ENCODE data around the gene MYH10.

The MYH10 gene

DNA sequence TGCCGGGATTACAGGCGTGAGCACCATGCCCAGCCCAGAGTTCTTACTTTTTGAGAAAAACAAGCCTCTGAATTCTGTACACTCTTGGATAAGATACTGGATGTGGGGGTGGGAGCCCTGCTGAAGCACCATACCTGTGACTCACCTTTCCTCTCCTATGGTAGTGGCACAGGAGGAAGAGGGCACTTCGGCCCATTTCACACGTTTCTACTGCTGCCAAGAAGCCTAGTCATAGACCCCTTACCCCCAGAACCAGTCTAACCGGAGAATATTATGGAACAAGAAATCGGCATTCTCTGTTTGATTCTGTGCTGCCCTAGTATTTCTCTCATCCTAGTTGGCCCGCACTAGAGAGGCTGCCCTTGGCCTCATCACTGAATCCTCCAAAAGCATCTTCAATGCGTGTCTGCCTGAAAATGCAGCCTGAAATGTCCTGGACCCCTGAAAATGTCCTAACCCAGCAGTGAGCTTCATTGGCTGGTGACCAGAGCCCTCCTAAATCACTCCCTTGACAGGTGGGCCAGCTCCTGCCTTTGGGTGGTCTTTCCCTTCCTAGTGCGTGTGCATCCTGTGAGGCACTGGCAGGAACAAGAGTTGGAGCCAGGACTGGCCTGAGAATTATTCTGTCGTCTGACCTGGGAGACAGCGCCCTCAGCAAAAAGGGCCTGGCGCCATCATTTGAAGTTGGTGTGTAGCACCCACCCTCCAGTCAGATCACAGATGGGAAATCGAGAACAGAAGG lies 156.9 kb downstream of the MYH10 start:
- no peak for DNase-seq (ENCODE audit: low spot score)

DNA sequence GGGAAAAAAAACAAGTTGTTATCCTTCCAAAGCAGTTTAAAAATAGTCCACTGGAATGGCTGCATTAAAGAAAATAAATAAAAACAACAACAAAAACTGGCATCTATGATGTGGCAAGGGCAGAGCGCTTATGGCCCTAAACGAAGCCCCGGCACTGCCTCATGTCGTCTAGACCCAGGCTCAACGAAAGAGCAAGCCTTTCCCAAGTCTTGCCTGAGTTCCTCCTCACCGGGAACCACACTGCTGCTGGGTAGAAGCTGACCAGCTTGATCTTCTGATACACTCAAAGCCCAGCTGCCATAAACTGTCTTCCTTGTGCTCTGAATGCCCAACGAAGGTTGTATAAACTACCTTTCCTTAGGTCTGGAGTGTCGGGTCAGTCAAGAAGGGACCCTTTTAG lies 157.9 kb downstream of the MYH10 start:
- DNase-seq (ENCODE audit: low spot score): no peak

DNA sequence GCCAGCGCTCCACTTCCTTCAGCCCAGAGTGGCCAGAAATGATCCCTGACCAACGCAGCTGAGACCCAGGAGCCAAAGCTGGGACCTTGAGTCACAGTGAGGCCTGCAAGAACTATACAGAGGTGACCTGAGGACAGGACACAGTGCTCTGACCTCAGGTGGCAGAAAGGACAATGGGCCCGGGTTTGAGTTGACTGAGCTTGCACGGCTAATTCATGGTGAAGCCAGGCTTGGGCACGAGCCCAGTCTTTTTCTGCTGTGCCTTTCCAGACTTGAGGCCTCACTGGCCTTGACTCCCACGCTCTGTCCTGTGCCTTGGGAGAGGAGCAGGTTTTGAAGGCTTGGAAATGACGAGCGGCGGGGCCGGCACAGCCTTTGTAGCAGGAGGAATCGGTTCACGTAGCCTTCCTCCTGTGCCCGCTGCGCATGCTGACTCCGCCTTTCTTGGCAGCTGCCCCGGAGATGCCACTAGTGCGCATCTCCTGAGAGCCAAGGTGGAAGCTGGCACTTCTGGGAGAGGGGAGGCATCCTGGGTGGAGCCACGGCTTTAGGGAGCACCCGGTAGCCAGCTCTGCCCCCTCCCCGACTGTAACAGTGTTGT lies 160.0 kb downstream of the MYH10 start:
- no peak for DNase-seq (ENCODE audit: low spot score)

- DNase-seq (ENCODE audit: low spot score): no peak
These were observed 160.6 kb downstream of the MYH10 start for GRCh38 chr17:8469964-8470363.

DNA sequence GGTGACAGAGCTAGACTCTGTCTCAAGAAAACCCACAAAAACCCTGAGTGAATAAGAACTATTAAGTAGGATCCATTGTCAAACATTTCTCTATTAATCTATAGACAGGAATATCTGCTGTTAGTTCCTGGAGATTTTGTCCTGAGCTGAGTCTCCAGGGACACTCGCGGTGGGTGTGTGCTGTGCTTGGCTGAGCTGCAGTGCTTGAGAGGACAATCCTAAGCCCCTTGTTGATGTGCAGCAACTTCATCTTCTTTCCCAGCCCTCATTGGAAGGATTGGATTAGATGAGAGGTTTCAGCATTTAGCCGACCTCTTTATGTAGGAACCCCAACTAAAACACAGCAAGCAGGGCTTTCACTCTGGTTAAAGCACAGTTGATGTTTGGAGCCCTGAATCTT lies 161.5 kb downstream of the MYH10 start:
- no peak for DNase-seq (ENCODE audit: low spot score)

DNA sequence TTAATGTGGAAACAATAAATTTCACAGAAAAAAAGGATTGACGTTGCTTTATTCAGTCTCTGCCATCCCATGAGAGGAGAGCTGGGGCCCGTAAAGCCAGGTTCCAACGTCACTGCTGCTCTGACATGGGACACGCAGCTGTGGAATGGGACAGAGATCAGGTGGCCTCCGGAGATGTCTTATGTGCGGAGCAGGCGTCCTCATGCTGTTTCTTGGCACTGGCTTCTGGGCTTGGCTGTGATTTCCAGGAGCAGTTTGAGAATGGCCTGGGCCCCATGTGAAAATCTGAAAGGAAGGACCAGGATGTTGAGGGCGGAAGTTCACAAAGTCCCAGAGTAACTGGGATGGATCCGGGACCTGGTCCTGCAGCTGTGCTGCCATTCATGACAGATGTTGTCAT lies 162.4 kb downstream of the MYH10 start:
- DNase-seq (ENCODE audit: low spot score): no peak

DNA sequence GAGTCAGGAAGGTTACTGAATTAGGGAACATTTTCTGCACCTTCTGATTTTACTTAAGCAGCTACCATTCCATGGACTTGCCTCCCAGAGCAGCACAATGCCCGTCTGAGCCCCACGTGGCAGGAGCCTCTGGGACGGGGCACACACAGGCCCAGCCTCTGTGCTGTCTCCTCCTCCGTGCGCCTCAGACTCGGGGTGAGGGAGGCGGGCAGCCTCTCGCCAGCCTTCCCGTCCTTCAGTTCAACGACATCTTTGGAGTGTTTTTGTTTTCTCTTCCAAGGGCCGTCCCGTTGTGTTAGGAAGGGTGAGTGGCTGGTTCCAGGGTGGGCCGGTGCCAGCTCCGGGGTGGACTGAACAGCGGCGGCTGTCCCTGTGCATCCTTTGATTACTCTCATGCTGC lies 163.0 kb downstream of the MYH10 start:
- DNase-seq (ENCODE audit: low spot score): no peak

- no peak for DNase-seq (ENCODE audit: low spot score)
These were observed 163.7 kb downstream of the MYH10 start for GRCh38 chr17:8466873-8467272.

GRCh38 chr17:8466456-8466855 lies 164.1 kb downstream of the MYH10 start:
- no peak for DNase-seq (ENCODE audit: low spot score)

- DNase-seq (ENCODE audit: low spot score): no peak
These were observed 164.8 kb downstream of the MYH10 start for GRCh38 chr17:8465759-8466158.

DNA sequence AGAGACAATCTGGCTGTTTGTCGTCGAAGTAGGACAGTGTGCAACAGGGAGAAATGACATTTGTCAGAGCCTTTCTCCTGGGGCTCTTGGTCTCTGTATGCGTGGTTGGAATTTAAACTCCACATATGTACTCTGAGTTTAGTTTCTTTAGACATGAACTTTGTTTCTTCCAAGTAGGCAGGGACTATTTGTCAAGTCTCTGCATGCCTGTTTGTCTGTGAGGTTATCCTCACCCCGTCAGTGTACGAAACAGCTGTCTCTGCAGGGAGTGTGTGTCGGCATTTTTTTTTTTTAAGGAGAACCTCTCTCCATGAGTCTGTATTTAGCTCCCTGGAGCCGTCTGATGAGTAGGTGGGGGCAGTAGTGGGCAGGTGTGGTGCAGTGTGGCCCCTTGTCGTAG lies 165.2 kb downstream of the MYH10 start:
- DNase-seq (ENCODE audit: low spot score): no peak

- no peak for DNase-seq (ENCODE audit: low spot score)
These were observed 165.6 kb downstream of the MYH10 start for GRCh38 chr17:8464941-8465340.

- DNase-seq (ENCODE audit: low spot score): no peak
These were observed 167.4 kb downstream of the MYH10 start for GRCh38 chr17:8463099-8463498.

- DNase-seq (ENCODE audit: low spot score): no peak
These were observed 168.0 kb downstream of the MYH10 start for GRCh38 chr17:8462564-8462963.

GRCh38 chr17:8459831-8460230 lies 170.7 kb downstream of the MYH10 start:
- no peak for DNase-seq (ENCODE audit: low spot score)

DNA sequence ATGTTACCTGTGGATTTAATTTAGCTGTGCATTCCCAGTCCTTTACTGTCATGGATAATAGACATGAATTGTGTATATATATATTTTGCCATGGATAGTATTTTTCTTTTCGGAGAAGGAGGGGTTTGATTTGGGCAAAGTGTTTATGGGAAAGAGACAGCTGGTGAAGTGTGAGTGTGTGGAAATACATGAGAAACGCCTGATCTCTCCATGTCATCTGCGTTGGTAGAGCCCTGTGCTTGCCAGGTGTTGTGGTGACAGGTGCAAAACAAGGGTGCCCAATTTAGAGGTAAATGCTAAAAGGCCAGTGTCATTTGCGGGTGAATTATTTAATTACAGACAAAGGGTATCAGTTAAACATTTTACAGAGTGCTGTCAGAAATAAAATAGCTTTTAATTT lies 171.4 kb downstream of the MYH10 start:
- no peak for DNase-seq (ENCODE audit: low spot score)

DNA sequence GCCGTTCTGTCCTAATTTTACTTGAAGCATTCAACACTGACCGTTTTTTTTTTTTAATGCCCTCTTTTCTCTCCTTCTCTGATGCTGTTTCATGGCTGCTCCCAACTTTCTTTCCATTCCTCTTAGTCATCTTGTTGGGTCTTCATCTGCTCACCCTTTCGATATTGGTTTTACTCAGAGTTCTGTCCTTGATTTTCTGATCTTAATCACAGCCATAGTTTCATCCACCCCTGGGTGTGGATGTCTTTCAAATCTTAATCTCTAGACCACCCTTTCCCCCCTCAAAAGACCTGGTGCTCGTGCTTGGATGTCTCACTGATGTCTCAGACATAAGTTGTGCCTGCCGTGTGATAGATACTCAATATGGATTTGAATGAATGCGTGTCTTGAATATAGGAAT lies 172.4 kb downstream of the MYH10 start:
- DNase-seq (ENCODE audit: low spot score): no peak

- DNase-seq (ENCODE audit: low spot score): no peak
These were observed 174.8 kb downstream of the MYH10 start for GRCh38 chr17:8455665-8456209.

GRCh38 chr17:8453326-8453725 lies 177.2 kb downstream of the MYH10 start:
- DNase-seq (ENCODE audit: low spot score): no peak

- DNase-seq (ENCODE audit: low spot score): no peak
These were observed 178.5 kb downstream of the MYH10 start for GRCh38 chr17:8451933-8452614.

DNA sequence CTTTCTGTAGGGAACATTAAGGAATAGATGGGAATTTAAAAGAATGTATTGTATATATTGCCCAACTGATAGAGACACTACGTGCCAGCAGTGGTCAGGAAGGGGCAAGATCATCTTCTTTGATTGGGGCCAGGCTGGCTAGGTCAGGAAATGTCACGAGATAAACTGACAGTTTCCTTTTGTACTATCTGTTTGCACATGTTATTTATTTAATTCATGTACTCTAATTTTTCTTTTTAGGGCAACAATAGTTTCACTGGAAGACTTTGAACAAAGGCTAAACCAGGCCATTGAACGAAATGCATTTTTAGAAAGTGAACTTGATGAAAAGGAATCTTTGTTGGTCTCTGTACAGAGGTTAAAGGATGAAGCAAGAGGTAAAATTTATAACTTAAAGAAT lies 182.2 kb downstream of the MYH10 start:
- DNase-seq (ENCODE audit: low spot score): no peak

GRCh38 chr17:8447799-8448198 lies 182.7 kb downstream of the MYH10 start:
- no peak for DNase-seq (ENCODE audit: low spot score)

DNA sequence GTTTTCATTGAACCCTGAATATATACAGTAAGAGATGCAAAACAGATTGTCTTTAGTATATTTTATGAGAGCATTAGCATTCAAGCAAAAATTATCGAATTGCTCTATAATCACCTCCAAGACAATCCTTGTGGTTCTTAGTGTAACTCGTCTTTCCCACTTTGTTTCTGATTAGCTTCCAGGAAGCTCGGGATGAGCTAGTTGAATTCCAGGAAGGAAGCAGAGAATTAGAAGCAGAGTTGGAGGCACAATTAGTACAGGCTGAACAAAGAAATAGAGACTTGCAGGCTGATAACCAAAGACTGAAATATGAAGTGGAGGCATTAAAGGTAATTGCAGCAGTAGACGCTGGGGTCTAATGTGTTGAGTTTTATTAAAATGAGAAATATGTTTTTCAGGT lies 185.0 kb downstream of the MYH10 start:
- DNase-seq (ENCODE audit: low spot score): no peak

Data from SW480 (cell line).